HCT116 (cell line): ENCODE measurements around the gene LRFN4.

Experiments used
- CBX3 ChIP-seq: IDR thresholded peaks from 2 replicates; pipeline ENCODE4 v1.6.1; 2012; ENCODE audit warnings: low read depth
- ELF1 ChIP-seq: IDR thresholded peaks from 2 replicates; pipeline ENCODE4 v1.6.1; 2012; ENCODE audit warnings: low read depth, borderline replicate concordance
- POLR2A ChIP-seq: IDR thresholded peaks from 2 replicates; pipeline ENCODE4 v1.7.0; 2011; ENCODE audit warnings: borderline replicate concordance; ENCODE audit not compliant: insufficient read depth, insufficient read length; ENCODE audit errors: extremely low read depth
- POLR2AphosphoS5 ChIP-seq: IDR thresholded peaks from 2 replicates; pipeline ENCODE4 v1.6.1; 2011; ENCODE audit warnings: mild to moderate bottlenecking, low read depth, low read length, moderate library complexity
- SIN3A ChIP-seq: IDR thresholded peaks from 2 replicates; pipeline ENCODE4 v1.6.1; 2012; ENCODE audit warnings: low read depth
- SP1 ChIP-seq: IDR thresholded peaks from 2 replicates; pipeline ENCODE4 v1.6.1; 2012; ENCODE audit warnings: low read depth
- TF ChIP-seq, protein P1 (sequence below), 3 experiments: fragments of 200-600 bp in 1 of 3; sonication (generic) in 1 of 3; IDR thresholded peaks in 2 of 3; conservative IDR thresholded peaks in 1 of 3; 2 replicates each; pipeline ENCODE4 v1.5.1; 2012 to 2017; ENCODE audit warnings: low read depth in 2 of 3, low read length in 2 of 3, antibody characterized with exemption in 1 of 3, borderline replicate concordance in 1 of 3, control low read depth in 1 of 3, mild to moderate bottlenecking in 1 of 3, mixed read lengths in 1 of 3, mixed run types in 1 of 3, moderate library complexity in 1 of 3; ENCODE audit not compliant: insufficient read depth in 1 of 3
- TF ChIP-seq, protein P2 (sequence below): IDR thresholded peaks from 2 replicates; pipeline ENCODE4 v1.6.1; 2012
- TF ChIP-seq, protein P3 (sequence below): IDR thresholded peaks from 2 replicates; pipeline ENCODE4 v1.6.1; 2012; ENCODE audit warnings: low read depth

DNA sequence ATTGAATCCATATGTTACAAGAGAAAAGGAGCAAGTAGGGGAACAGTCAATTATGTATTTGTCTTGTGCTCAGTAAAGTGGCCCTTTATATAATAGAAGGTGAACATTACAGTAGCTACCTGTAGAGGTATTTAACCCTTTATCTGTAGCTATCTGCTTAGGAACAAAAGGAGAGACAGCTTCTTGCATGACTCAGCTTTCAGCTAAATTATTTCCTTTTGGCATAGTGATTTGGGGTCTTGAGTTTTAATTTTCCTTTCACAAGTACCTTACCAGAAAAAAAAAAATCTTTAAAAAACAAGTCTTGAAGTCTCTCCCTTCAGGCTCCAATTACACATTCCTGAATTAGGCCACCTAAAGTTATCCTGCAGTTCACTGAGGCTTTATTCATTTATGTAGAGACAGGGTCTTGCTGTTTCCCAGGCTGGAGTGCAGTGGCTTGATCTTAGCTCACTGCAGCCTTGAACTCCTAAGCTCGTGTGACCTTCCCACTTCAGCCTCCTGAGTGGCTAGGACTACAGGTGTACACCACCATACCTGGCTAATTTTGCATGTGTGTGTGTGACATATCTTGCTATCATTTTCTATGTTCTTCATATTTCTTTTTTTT is 46.2 kb upstream of the LRFN4 start:
- TF ChIP-seq, protein P1, sequence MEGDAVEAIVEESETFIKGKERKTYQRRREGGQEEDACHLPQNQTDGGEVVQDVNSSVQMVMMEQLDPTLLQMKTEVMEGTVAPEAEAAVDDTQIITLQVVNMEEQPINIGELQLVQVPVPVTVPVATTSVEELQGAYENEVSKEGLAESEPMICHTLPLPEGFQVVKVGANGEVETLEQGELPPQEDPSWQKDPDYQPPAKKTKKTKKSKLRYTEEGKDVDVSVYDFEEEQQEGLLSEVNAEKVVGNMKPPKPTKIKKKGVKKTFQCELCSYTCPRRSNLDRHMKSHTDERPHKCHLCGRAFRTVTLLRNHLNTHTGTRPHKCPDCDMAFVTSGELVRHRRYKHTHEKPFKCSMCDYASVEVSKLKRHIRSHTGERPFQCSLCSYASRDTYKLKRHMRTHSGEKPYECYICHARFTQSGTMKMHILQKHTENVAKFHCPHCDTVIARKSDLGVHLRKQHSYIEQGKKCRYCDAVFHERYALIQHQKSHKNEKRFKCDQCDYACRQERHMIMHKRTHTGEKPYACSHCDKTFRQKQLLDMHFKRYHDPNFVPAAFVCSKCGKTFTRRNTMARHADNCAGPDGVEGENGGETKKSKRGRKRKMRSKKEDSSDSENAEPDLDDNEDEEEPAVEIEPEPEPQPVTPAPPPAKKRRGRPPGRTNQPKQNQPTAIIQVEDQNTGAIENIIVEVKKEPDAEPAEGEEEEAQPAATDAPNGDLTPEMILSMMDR (IDR thresholded peaks at IDR 0.05 in 2 of 3, conservative IDR thresholded peaks at IDR 0.05 in 1 of 3; ENCODE audit: borderline replicate concordance in 1 of 3, insufficient read depth in 1 of 3, low read depth in 2 of 3, low read length in 2 of 3): no peak
- TF ChIP-seq SP1: no peak
- TF ChIP-seq ELF1: no peak
- TF ChIP-seq CBX3: no peak
- no peak for TF ChIP-seq POLR2AphosphoS5
- no peak for TF ChIP-seq POLR2A
- TF ChIP-seq, protein P2, sequence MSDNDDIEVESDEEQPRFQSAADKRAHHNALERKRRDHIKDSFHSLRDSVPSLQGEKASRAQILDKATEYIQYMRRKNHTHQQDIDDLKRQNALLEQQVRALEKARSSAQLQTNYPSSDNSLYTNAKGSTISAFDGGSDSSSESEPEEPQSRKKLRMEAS: no peak
- no peak for TF ChIP-seq SIN3A
- TF ChIP-seq, protein P3, sequence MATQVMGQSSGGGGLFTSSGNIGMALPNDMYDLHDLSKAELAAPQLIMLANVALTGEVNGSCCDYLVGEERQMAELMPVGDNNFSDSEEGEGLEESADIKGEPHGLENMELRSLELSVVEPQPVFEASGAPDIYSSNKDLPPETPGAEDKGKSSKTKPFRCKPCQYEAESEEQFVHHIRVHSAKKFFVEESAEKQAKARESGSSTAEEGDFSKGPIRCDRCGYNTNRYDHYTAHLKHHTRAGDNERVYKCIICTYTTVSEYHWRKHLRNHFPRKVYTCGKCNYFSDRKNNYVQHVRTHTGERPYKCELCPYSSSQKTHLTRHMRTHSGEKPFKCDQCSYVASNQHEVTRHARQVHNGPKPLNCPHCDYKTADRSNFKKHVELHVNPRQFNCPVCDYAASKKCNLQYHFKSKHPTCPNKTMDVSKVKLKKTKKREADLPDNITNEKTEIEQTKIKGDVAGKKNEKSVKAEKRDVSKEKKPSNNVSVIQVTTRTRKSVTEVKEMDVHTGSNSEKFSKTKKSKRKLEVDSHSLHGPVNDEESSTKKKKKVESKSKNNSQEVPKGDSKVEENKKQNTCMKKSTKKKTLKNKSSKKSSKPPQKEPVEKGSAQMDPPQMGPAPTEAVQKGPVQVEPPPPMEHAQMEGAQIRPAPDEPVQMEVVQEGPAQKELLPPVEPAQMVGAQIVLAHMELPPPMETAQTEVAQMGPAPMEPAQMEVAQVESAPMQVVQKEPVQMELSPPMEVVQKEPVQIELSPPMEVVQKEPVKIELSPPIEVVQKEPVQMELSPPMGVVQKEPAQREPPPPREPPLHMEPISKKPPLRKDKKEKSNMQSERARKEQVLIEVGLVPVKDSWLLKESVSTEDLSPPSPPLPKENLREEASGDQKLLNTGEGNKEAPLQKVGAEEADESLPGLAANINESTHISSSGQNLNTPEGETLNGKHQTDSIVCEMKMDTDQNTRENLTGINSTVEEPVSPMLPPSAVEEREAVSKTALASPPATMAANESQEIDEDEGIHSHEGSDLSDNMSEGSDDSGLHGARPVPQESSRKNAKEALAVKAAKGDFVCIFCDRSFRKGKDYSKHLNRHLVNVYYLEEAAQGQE: no peak
